Pancreas (tissue), 10 donors: ENCODE results near the gene ARL3. TPM values are rescaled to one million over a fixed set of nuclear protein-coding genes. Genes with fewer than 3 reads are reported as not detected.
"Not testable (repeated sequence)": the region's sequence is repeated elsewhere in the genome, so short reads cannot be mapped to it uniquely, and the experiment has no call there.

Source experiments
- ATAC-seq, 4 donors: fragments of 200-7000 bp; cut with Tn5 transposase; one replicate each; pipeline versions ENCODE4 v1.8.0 to v1.9.1; 2020; ENCODE audit warnings: mild to moderate bottlenecking in 4 of 4, moderate library complexity in 4 of 4
- DNase-seq, 6 donors: peaks; one replicate each; pipeline ENCODE4 v3.0.0-alpha.2; 2020
- FAIRE-seq: peaks from 2 replicates; lab custom pipeline; 2012; peaks lifted over from hg19 to GRCh38; lab: Jason Lieb, UNC
- H3K27ac ChIP-seq, 4 donors: fragments of 200-600 bp; sonication (generic); 1 replicate in 3 of 4; 2 replicates in 1 of 4; pipeline versions ENCODE4 v1.5.0 to v1.8.0; 2020
- H3K27me3 ChIP-seq, 4 donors: fragments of 200-600 bp; one replicate each; pipeline ENCODE4 v1.8.0; 2021
- H3K36me3 ChIP-seq, 3 donors: fragments of 200-600 bp; sonication (generic) in 1 of 3; one replicate each; pipeline versions ENCODE4 v1.5.0 to v1.8.0; 2020 to 2021
- H3K4me1 ChIP-seq, 3 donors: fragments of 200-600 bp; one replicate each; pipeline ENCODE4 v1.8.0; 2021
- H3K4me3 ChIP-seq, 4 donors: fragments of 200-600 bp; sonication (generic) in 2 of 4; one replicate each; pipeline versions ENCODE4 v1.5.0 to v1.8.0; 2020 to 2021
- H3K9me3 ChIP-seq, 4 donors: fragments of 200-600 bp; one replicate each; pipeline ENCODE4 v1.8.0; 2021
- CTCF ChIP-seq, 4 donors: fragments of 200-600 bp; sonication (generic) in 3 of 4; IDR thresholded peaks; one replicate each; pipeline versions ENCODE4 v1.5.0 to v1.8.0; 2021; ENCODE audit warnings: antibody characterized with exemption in 4 of 4
- WGBS, 2 donors: extraction: QIAGEN DNeasy Blood & Tissue Kit; methylation state at CpG; one replicate each; pipeline ENCODE4 v1.1.7; 2013; 5-methylcytosine and 5-hydroxymethylcytosine counted together
- intact Hi-C, 3 donors: fragments of 100-400 bp; cut with DNase I; formaldehyde crosslinking; loops; one replicate each; pipeline versions ENCODE4 v1.11.1 to v1.14.2; 2022
- polyA plus RNA-seq, 2 donors: library from polyadenylated mRNA; stranded (reverse); fragments of 200-250 nt; gene quantifications; one replicate each; pipeline ENCODE4 v1.2.3, GENCODE V29; 2013
- total RNA-seq, 6 donors: library from RNA; stranded (reverse); fragmentation: NEBNext Ultra II Directional in 4 of 6; extraction: Animal tissue kit (Norgen Biotek cat#: 25700) in 4 of 6; gene quantifications; one replicate each; pipeline versions ENCODE4 v1.2.1 to v1.2.4, GENCODE V29; 2021 to 2023
- donor health status: healthy with polysubstance abuse.
- donor health status: DM: no; HTN: no; CAD: no; lungs with moderate emphysema.
- donor health status: DM: no; HTN: no; CAD: no.
- donor health status: control.
- donor health status: control.
- donor health status: Bipolar disorder and iron deficiency.
- donor health status: DM: yes; HTN: yes; CAD: no.
- donor health status: DM: no; HTN: no; CAD: no.
- donor health status: DM: no; HTN: no; CAD: no.
- donor health status: DM: yes; HTN: yes; CAD: no.

Gene ARL3
- total and polyA plus RNA-seq, 8 donors: 2.4 to 8.0 (median 3.1) TPM

- Histone ChIP-seq H3K4me1 (peaks cover 0 to 10% (median 0%) of the 10 kb centered on the region in 3 donors), H3K9me3 (no peaks in the 10 kb centered on the region), H3K4me3 (no peak overlapping the region), H3K27me3 (no peaks in the 10 kb centered on the region), H3K36me3 (no peaks in the 10 kb centered on the region), H3K27ac (no peak overlapping the region)
- FAIRE-seq: no peak
- intact Hi-C loops: no loop called here
- no peak for TF ChIP-seq CTCF (IDR thresholded peaks at IDR 0.05)
- 68 to 70% methylated on average over 4 of the region's 4 CpGs for WGBS, 2 donors
- DNase-seq: no peak
- no peak for ATAC-seq
Measured at GRCh38 chr10:102721954-102722353, 7.8 kb upstream of the ARL3 start.

GRCh38 chr10:102720775-102721301 lies 6.6 kb upstream of the ARL3 start:
- no peak for DNase-seq
- H3K4me3 ChIP-seq: no peak overlapping the region
- no peaks in the 10 kb centered on the region for H3K27me3 ChIP-seq
- no peak for ATAC-seq
- H3K9me3 ChIP-seq: no peaks in the 10 kb centered on the region
- no peaks in the 10 kb centered on the region for H3K36me3 ChIP-seq
- peaks cover 0 to 10% (median 0%) of the 10 kb centered on the region in 3 donors for H3K4me1 ChIP-seq
- no peak for FAIRE-seq
- intact Hi-C loops: no loop called here
- no peak for TF ChIP-seq CTCF (IDR thresholded peaks at IDR 0.05)
- no peak overlapping the region for H3K27ac ChIP-seq
- 71 to 76% methylated on average over 6 of the region's 6 CpGs for WGBS, 2 donors

- FAIRE-seq (no peak), ATAC-seq (no peak), DNase-seq (no peak)
- H3K4me1 ChIP-seq: peaks cover 0 to 10% (median 0%) of the 10 kb centered on the region in 3 donors
- no peak overlapping the region for H3K27ac ChIP-seq
- no peaks in the 10 kb centered on the region for H3K9me3 ChIP-seq
- no peak overlapping the region for H3K4me3 ChIP-seq
- no peaks in the 10 kb centered on the region for H3K36me3 ChIP-seq
- H3K27me3 ChIP-seq: no peaks in the 10 kb centered on the region
- WGBS, 2 donors: 84 to 90% methylated on average over 3 of the region's 3 CpGs
- intact Hi-C loops: no loop called here
- TF ChIP-seq CTCF (IDR thresholded peaks at IDR 0.05): no peak
Measured at GRCh38 chr10:102720337-102720736, 6.1 kb upstream of the ARL3 start.

GRCh38 chr10:102718220-102718619 lies 4.0 kb upstream of the ARL3 start:
- Histone ChIP-seq H3K36me3 (no peaks in the 10 kb centered on the region), H3K9me3 (no peaks in the 10 kb centered on the region), H3K4me1 (peaks cover 0 to 10% (median 2%) of the 10 kb centered on the region in 3 donors), H3K4me3 (no peak overlapping the region), H3K27ac (no peak overlapping the region), H3K27me3 (no peaks in the 10 kb centered on the region)
- TF ChIP-seq CTCF (IDR thresholded peaks at IDR 0.05): no peak
- DNase-seq (no peak), FAIRE-seq (no peak), ATAC-seq (no peak)
- 22 to 27% methylated on average over 3 of the region's 3 CpGs for WGBS, 2 donors
- intact Hi-C loops: no loop called here

GRCh38 chr10:102716900-102717565 lies 2.8 kb upstream of the ARL3 start:
- H3K36me3 ChIP-seq, ATAC-seq, H3K27me3 ChIP-seq, H3K27ac ChIP-seq, H3K9me3 ChIP-seq, DNase-seq, intact Hi-C loops, FAIRE-seq, H3K4me3 ChIP-seq: not testable (repeated sequence)
- WGBS, 2 donors: 90 to 92% methylated on average over 18 of the region's 18 CpGs
- peaks cover 0 to 13% (median 4%) of the 10 kb centered on the region in 3 donors for H3K4me1 ChIP-seq
